ENCODE measurements around the gene SAMD8. TPM values are rescaled to one million over a fixed set of nuclear protein-coding genes. Genes with fewer than 3 reads are reported as not detected.

SAMD8 gene
- total and polyA plus RNA-seq, 2 experiments from 2014 or later: 10.7 to 29.2 TPM

- H4K20me1 ChIP-seq (ENCODE audit: insufficient read depth, poor library complexity, severe bottlenecking): no peaks in the 10 kb centered on the region
- peaks cover 3% of the 10 kb centered on the region for H3K4me1 ChIP-seq (ENCODE audit: insufficient read depth)
- WGBS (ENCODE audit: low lambda C conversion rate, missing lambda C conversion rate): 95% methylated on average over 11 of the region's 11 CpGs
- H3K79me2 ChIP-seq: no peaks in the 10 kb centered on the region
- no peaks in the 10 kb centered on the region for H3K9me2 ChIP-seq (replicated peaks; ENCODE audit: insufficient read depth)
- no peaks in the 10 kb centered on the region for H3K9me3 ChIP-seq (ENCODE audit: low read depth)
- H3K27ac ChIP-seq: no peak overlapping the region
- H3K36me3 ChIP-seq (replicated peaks; ENCODE audit: insufficient read depth, low read depth): no peaks in the 10 kb centered on the region
- no peak overlapping the region for H2AFZ ChIP-seq
- no peak for DNase-seq (ENCODE audit: low spot score)
- no peaks in the 10 kb centered on the region for H3K27me3 ChIP-seq
- H3K4me3 ChIP-seq: no peak overlapping the region
- TF ChIP-seq CTCF (IDR thresholded peaks at IDR 0.05; ENCODE audit: poor library complexity) (peak; percentile 32), EZH2 (IDR thresholded peaks at IDR 0.05; ENCODE audit: borderline replicate concordance) (no peak)
- H3K4me2 ChIP-seq: no peak overlapping the region
Observed at GRCh38 chr10:75097666-75098285, 13.7 kb upstream of the SAMD8 start.

DNA sequence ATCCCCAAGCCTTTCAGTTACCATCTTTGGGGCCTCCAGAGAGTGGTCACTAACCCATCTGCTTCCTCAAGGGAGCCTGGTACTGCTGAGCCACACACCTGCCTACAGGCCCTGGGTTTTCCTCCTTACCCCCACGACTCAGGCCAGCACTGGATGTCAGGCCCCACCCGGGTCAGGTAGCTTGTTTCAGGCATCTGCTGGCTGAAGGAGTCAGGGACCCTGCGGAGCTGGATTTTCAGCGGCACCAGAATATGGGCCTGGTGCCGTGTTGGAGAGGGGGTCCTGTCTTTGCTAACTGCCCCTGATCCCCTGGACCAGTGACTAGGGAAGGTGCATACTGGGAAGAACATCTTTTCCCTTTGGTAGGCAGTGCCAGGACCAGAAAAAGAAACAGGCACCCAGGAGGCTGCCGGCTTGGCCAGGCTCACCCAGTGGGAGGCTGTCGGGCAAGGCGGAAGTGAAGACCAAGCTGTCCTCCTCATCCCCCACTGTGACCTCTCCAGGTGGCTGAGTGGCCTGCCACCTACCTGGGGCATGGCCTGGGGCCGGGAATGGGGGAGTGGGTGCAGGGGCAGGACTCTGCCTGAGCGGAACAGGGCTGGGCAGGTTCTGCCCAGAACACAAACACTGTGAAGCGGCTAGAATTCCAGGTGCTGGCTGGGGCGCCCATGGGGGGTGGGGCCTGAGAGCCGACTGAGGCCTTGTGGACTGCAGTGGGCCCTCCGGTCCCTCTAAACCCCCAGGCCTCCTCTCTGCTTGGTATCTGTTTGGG is 12.4 kb upstream of the SAMD8 start:
- H3K27me3 ChIP-seq: no peaks in the 10 kb centered on the region
- H3K4me2 ChIP-seq: no peak overlapping the region
- H3K9me2 ChIP-seq (replicated peaks; ENCODE audit: insufficient read depth): no peaks in the 10 kb centered on the region
- no peaks in the 10 kb centered on the region for H3K79me2 ChIP-seq
- H3K36me3 ChIP-seq (replicated peaks; ENCODE audit: insufficient read depth, low read depth): no peaks in the 10 kb centered on the region
- 91% methylated on average over 14 of the region's 14 CpGs for WGBS (ENCODE audit: low lambda C conversion rate, missing lambda C conversion rate)
- TF ChIP-seq EZH2 (IDR thresholded peaks at IDR 0.05; ENCODE audit: borderline replicate concordance) (no peak), CTCF (IDR thresholded peaks at IDR 0.05; ENCODE audit: poor library complexity) (no peak), EZH2phosphoT487 (IDR thresholded peaks at IDR 0.05; ENCODE audit: low read depth, severe bottlenecking, unreplicated experiment) (no peak)
- H2AFZ ChIP-seq: no peak overlapping the region
- no peak overlapping the region for H3K4me3 ChIP-seq
- H3K4me1 ChIP-seq (ENCODE audit: insufficient read depth): peaks cover 3% of the 10 kb centered on the region
- H3K9me3 ChIP-seq (ENCODE audit: low read depth): no peaks in the 10 kb centered on the region
- no peaks in the 10 kb centered on the region for H4K20me1 ChIP-seq (ENCODE audit: insufficient read depth, poor library complexity, severe bottlenecking)
- H3K27ac ChIP-seq: no peak overlapping the region
- no peak for DNase-seq (ENCODE audit: low spot score)

- no peak overlapping the region for H3K4me3 ChIP-seq
- no peaks in the 10 kb centered on the region for H4K20me1 ChIP-seq (ENCODE audit: insufficient read depth, poor library complexity, severe bottlenecking)
- H3K9me2 ChIP-seq (replicated peaks; ENCODE audit: insufficient read depth): no peaks in the 10 kb centered on the region
- DNase-seq (ENCODE audit: low spot score): peak; percentile 86
- H3K36me3 ChIP-seq (replicated peaks; ENCODE audit: insufficient read depth, low read depth): no peaks in the 10 kb centered on the region
- WGBS (ENCODE audit: low lambda C conversion rate, missing lambda C conversion rate): 25% methylated on average over 18 of the region's 18 CpGs
- H3K9me3 ChIP-seq (ENCODE audit: low read depth): no peaks in the 10 kb centered on the region
- TF ChIP-seq CTCF (IDR thresholded peaks at IDR 0.05; ENCODE audit: poor library complexity) (peak; percentile 91), EZH2 (IDR thresholded peaks at IDR 0.05; ENCODE audit: borderline replicate concordance) (no peak)
- peaks cover 3% of the 10 kb centered on the region for H3K4me1 ChIP-seq (ENCODE audit: insufficient read depth)
- no peak overlapping the region for H3K4me2 ChIP-seq
- no peak overlapping the region for H3K27ac ChIP-seq
- no peaks in the 10 kb centered on the region for H3K27me3 ChIP-seq
- H2AFZ ChIP-seq: peak overlapping the region; percentile 15
- H3K79me2 ChIP-seq: no peaks in the 10 kb centered on the region
Observed at GRCh38 chr10:75099952-75100763, 11.3 kb upstream of the SAMD8 start.
